Measurements from ENCODE around the gene POU2AF1. TPM values are rescaled to one million over a fixed set of nuclear protein-coding genes. Genes with fewer than 3 reads are reported as not detected.

The POU2AF1 gene
- total RNA-seq, 1 experiment from 2014 or later, result 0.22 TPM

- Mint-ChIP-seq H3K4me1 (peaks cover 18% of the 10 kb centered on the region), H3K27me3 (ENCODE audit: low read depth) (no peaks in the 10 kb centered on the region), H3K9me3 (peaks cover 5% of the 10 kb centered on the region), H3K36me3 (peaks cover 5% of the 10 kb centered on the region), H3K27ac (0 out of 2 replicates have a peak overlapping the region, but pooled peaks have one; percentile 21), H3K4me3 (no peak overlapping the region)
- ATAC-seq (no peak), DNase-seq (ENCODE audit: low spot score) (no peak)
- CTCF ChIA-PET, result interaction anchor here (1.3 kb wide), 1 partner anchor 88 kb away, joined by 4 read pairs; no protein-coding TSS in a partner anchor
- POLR2A ChIA-PET, result no interaction called here
- TF ChIP-seq GABPB1 (CRISPR knock-in tag; IDR thresholded peaks at IDR 0.05) (peak; percentile 58; the same call in 1 of the 2 replicates), ZNF317 (CRISPR knock-in tag; IDR thresholded peaks at IDR 0.05; ENCODE audit: borderline replicate concordance, low read depth) (no peak)
Observed at GRCh38 chr11:111334532-111335502, 44.3 kb downstream of the POU2AF1 start.

- ATAC-seq (no peak), DNase-seq (ENCODE audit: low spot score) (no peak)
- POLR2A ChIA-PET, result no interaction called here
- H3K27me3 Mint-ChIP-seq (ENCODE audit: low read depth), result no peaks in the 10 kb centered on the region
- H3K27ac Mint-ChIP-seq, result no peak overlapping the region
- H3K36me3 Mint-ChIP-seq, result no peaks in the 10 kb centered on the region
- TF ChIP-seq ARID4B (CRISPR knock-in tag; IDR thresholded peaks at IDR 0.05; ENCODE audit: borderline replicate concordance), result no peak
- no peak for TF ChIP-seq ZSCAN18 (CRISPR knock-in tag; IDR thresholded peaks at IDR 0.05)
- TF ChIP-seq RORB (CRISPR knock-in tag; IDR thresholded peaks at IDR 0.05), result no peak
- TF ChIP-seq ZNF121 (CRISPR knock-in tag; IDR thresholded peaks at IDR 0.05), result no peak
- TF ChIP-seq ATF3 (CRISPR knock-in tag; conservative IDR thresholded peaks at IDR 0.05), result no peak
- CTCF ChIA-PET, result no interaction called here
- H3K4me3 Mint-ChIP-seq, result no peak overlapping the region
- H3K9me3 Mint-ChIP-seq, result no peaks in the 10 kb centered on the region
- H3K4me1 Mint-ChIP-seq, result peaks cover 20% of the 10 kb centered on the region
Observed at GRCh38 chr11:111331711-111332479, 47.2 kb downstream of the POU2AF1 start.

GRCh38 chr11:111330234-111330893 is 48.7 kb downstream of the POU2AF1 start:
- Mint-ChIP-seq H3K4me1 (peaks cover 5% of the 10 kb centered on the region; the same call in 1 of the 2 replicates), H3K36me3 (no peaks in the 10 kb centered on the region), H3K9me3 (no peaks in the 10 kb centered on the region), H3K27ac (no peak overlapping the region), H3K4me3 (no peak overlapping the region), H3K27me3 (ENCODE audit: low read depth) (no peaks in the 10 kb centered on the region)
- ChIA-PET CTCF (no interaction called here), POLR2A (no interaction called here)
- ATAC-seq, result no peak
- DNase-seq (ENCODE audit: low spot score), result no peak
- TF ChIP-seq PRRX2 (CRISPR knock-in tag; IDR thresholded peaks at IDR 0.05), result no peak
- no peak for TF ChIP-seq ATF3 (CRISPR knock-in tag; conservative IDR thresholded peaks at IDR 0.05)
- no peak for TF ChIP-seq ZNF281 (CRISPR knock-in tag; IDR thresholded peaks at IDR 0.05)
- no peak for TF ChIP-seq ELF4 (CRISPR knock-in tag; IDR thresholded peaks at IDR 0.05; ENCODE audit: low read depth)
